ENCODE data around the gene SHH.

GRCh38 chr7:155835446-155836215 is 23.4 kb upstream of the SHH start:
- no peak for TF ChIP-seq PRDM10 (tag by site-specific recombination; IDR thresholded peaks at IDR 0.05)
- TF ChIP-seq ZBTB8A (tag by site-specific recombination; IDR thresholded peaks at IDR 0.05): no peak
- no peak for TF ChIP-seq CTCF (tag by site-specific recombination; IDR thresholded peaks at IDR 0.05)
